ENCODE measurements around the gene KLC1. TPM values are rescaled to one million over a fixed set of nuclear protein-coding genes. Genes with fewer than 3 reads are reported as not detected.

Gene KLC1
- total and polyA plus RNA-seq, 10 of the 15 experiments (the other 5 are each of a cell fraction or from before 2014, with no cell fraction given) = 5.5 to 137 (median 76.1) TPM

DNA sequence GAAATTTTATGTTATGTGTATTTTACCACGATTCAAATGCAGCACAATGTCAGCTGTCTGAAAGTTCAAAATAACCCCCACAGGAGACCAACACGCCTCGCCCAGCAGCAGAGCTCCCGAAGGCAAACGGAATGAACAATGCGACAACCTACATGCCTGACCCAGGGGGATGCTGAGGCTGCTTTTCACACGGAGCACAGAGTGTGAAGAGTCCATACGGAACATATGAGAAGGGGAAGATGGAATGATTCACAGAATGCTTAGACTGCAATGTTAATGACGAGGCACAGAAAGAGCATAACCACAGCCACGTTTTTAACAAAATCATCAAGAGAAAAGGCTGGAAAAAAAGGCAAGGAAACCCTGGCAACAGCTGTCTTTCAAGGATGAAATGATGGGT, 109.2 kb downstream of the KLC1 start:
- RAD21 ChIA-PET (ENCODE audit: unreplicated experiment) = no interaction called here
- ATAC-seq = no peak
- CTCF ChIA-PET = no interaction called here
- intact Hi-C loops (cut with micrococcal nuclease; ENCODE audit: unreplicated experiment) (no loop called here), in situ Hi-C loops (cut with MboI) (no loop called here)
- Histone ChIP-seq H3K79me2 (ENCODE audit: control insufficient read depth, insufficient read depth, low read length) (no peaks in the 10 kb centered on the region), H3K4me2 (ENCODE audit: control insufficient read depth, insufficient read depth) (no peak overlapping the region), H3K4me1 (ENCODE audit: control insufficient read depth, insufficient read depth, low read length) (no peaks in the 10 kb centered on the region), H2AFZ (ENCODE audit: control insufficient read depth, low read depth, low read length) (no peak overlapping the region), H4K20me1 (ENCODE audit: control insufficient read depth, insufficient read depth) (no peaks in the 10 kb centered on the region), H3K36me3 (ENCODE audit: control insufficient read depth in 2 of 2, insufficient read depth in 2 of 2, low read length in 1 of 2) (peaks cover 0 to 3% of the 10 kb centered on the region in 2 experiments; a peak in 2 of 4 replicates), H3K27me3 (replicated peaks in 1 of 2; ENCODE audit: control insufficient read depth in 2 of 2, insufficient read depth in 2 of 2, low read length in 1 of 2) (no peaks in the 10 kb centered on the region), H3K9me3 (replicated peaks; ENCODE audit: control insufficient read depth, insufficient read depth, low read length) (no peaks in the 10 kb centered on the region), H3K4me3 (no peak overlapping the region), H3K9ac (ENCODE audit: control insufficient read depth, insufficient read depth, low read length) (no peak overlapping the region), H3K27ac (ENCODE audit: control insufficient read depth, insufficient read depth) (no peak overlapping the region)
- no peak for FAIRE-seq
- DNase-seq (ENCODE audit: low read depth, low spot score) = no peak
- POLR2A ChIA-PET = no interaction called here
- 75% methylated on average over 10 of the region's 10 CpGs for WGBS (ENCODE audit: insufficient coverage, insufficient replicate concordance, low lambda C conversion rate, missing lambda C conversion rate)
- SMC1A ChIA-PET (ENCODE audit: uncharacterized antibody, unreplicated experiment) = no interaction called here
- BruUV-seq (replicated peaks) = no TSS peak
- TF ChIP-seq, protein P1, sequence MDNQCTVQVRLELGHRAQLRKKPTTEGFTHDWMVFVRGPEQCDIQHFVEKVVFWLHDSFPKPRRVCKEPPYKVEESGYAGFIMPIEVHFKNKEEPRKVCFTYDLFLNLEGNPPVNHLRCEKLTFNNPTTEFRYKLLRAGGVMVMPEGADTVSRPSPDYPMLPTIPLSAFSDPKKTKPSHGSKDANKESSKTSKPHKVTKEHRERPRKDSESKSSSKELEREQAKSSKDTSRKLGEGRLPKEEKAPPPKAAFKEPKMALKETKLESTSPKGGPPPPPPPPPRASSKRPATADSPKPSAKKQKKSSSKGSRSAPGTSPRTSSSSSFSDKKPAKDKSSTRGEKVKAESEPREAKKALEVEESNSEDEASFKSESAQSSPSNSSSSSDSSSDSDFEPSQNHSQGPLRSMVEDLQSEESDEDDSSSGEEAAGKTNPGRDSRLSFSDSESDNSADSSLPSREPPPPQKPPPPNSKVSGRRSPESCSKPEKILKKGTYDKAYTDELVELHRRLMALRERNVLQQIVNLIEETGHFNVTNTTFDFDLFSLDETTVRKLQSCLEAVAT (IDR thresholded peaks at IDR 0.05) = no peak
- TF ChIP-seq SUZ12 (IDR thresholded peaks at IDR 0.05; ENCODE audit: unreplicated experiment) = no peak
- TF ChIP-seq, protein P2, sequence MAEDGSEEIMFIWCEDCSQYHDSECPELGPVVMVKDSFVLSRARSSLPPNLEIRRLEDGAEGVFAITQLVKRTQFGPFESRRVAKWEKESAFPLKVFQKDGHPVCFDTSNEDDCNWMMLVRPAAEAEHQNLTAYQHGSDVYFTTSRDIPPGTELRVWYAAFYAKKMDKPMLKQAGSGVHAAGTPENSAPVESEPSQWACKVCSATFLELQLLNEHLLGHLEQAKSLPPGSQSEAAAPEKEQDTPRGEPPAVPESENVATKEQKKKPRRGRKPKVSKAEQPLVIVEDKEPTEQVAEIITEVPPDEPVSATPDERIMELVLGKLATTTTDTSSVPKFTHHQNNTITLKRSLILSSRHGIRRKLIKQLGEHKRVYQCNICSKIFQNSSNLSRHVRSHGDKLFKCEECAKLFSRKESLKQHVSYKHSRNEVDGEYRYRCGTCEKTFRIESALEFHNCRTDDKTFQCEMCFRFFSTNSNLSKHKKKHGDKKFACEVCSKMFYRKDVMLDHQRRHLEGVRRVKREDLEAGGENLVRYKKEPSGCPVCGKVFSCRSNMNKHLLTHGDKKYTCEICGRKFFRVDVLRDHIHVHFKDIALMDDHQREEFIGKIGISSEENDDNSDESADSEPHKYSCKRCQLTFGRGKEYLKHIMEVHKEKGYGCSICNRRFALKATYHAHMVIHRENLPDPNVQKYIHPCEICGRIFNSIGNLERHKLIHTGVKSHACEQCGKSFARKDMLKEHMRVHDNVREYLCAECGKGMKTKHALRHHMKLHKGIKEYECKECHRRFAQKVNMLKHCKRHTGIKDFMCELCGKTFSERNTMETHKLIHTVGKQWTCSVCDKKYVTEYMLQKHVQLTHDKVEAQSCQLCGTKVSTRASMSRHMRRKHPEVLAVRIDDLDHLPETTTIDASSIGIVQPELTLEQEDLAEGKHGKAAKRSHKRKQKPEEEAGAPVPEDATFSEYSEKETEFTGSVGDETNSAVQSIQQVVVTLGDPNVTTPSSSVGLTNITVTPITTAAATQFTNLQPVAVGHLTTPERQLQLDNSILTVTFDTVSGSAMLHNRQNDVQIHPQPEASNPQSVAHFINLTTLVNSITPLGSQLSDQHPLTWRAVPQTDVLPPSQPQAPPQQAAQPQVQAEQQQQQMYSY (CRISPR knock-in tag; IDR thresholded peaks at IDR 0.05) = no peak
- no peak for TF ChIP-seq CBX3 (IDR thresholded peaks at IDR 0.05; ENCODE audit: borderline replicate concordance, low read depth)
- TF ChIP-seq, protein P3, sequence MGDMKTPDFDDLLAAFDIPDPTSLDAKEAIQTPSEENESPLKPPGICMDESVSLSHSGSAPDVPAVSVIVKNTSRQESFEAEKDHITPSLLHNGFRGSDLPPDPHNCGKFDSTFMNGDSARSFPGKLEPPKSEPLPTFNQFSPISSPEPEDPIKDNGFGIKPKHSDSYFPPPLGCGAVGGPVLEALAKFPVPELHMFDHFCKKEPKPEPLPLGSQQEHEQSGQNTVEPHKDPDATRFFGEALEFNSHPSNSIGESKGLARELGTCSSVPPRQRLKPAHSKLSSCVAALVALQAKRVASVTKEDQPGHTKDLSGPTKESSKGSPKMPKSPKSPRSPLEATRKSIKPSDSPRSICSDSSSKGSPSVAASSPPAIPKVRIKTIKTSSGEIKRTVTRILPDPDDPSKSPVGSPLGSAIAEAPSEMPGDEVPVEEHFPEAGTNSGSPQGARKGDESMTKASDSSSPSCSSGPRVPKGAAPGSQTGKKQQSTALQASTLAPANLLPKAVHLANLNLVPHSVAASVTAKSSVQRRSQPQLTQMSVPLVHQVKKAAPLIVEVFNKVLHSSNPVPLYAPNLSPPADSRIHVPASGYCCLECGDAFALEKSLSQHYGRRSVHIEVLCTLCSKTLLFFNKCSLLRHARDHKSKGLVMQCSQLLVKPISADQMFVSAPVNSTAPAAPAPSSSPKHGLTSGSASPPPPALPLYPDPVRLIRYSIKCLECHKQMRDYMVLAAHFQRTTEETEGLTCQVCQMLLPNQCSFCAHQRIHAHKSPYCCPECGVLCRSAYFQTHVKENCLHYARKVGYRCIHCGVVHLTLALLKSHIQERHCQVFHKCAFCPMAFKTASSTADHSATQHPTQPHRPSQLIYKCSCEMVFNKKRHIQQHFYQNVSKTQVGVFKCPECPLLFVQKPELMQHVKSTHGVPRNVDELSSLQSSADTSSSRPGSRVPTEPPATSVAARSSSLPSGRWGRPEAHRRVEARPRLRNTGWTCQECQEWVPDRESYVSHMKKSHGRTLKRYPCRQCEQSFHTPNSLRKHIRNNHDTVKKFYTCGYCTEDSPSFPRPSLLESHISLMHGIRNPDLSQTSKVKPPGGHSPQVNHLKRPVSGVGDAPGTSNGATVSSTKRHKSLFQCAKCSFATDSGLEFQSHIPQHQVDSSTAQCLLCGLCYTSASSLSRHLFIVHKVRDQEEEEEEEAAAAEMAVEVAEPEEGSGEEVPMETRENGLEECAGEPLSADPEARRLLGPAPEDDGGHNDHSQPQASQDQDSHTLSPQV (IDR thresholded peaks at IDR 0.05) = no peak
- TF ChIP-seq EZH2 (IDR thresholded peaks at IDR 0.05; ENCODE audit: borderline replicate concordance, control insufficient read depth, low read depth, low read length) = no peak
- no peak for TF ChIP-seq POLR2AphosphoS2 (IDR thresholded peaks at IDR 0.05; ENCODE audit: low read depth, low read length)
- TF ChIP-seq RELA (IDR thresholded peaks at IDR 0.05; ENCODE audit: borderline replicate concordance, partially characterized antibody) = no peak
- no peak for TF ChIP-seq HCFC1 (IDR thresholded peaks at IDR 0.05; ENCODE audit: low read length)
- TF ChIP-seq SMC3 (IDR thresholded peaks at IDR 0.05; ENCODE audit: borderline replicate concordance, low read length) = no peak
- TF ChIP-seq BRCA1 (IDR thresholded peaks at IDR 0.05; ENCODE audit: low read depth, low read length) = no peak
- no peak for TF ChIP-seq NBN (IDR thresholded peaks at IDR 0.05)
- no peak for TF ChIP-seq TAF1 (IDR thresholded peaks at IDR 0.05; ENCODE audit: borderline replicate concordance, low read depth, low read length)
- TF ChIP-seq NR2C2 (IDR thresholded peaks at IDR 0.05; ENCODE audit: borderline replicate concordance, control insufficient read depth, insufficient read length, low read depth) = no peak
- TF ChIP-seq, protein P4, sequence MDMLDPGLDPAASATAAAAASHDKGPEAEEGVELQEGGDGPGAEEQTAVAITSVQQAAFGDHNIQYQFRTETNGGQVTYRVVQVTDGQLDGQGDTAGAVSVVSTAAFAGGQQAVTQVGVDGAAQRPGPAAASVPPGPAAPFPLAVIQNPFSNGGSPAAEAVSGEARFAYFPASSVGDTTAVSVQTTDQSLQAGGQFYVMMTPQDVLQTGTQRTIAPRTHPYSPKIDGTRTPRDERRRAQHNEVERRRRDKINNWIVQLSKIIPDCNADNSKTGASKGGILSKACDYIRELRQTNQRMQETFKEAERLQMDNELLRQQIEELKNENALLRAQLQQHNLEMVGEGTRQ (IDR thresholded peaks at IDR 0.05; ENCODE audit: borderline replicate concordance, low read depth, low read length) = no peak
- no peak for TF ChIP-seq RAD51 (IDR thresholded peaks at IDR 0.05)

All from GM12878 (cell line).